ENCODE measurements around the gene PRR7. TPM values are rescaled to one million over a fixed set of nuclear protein-coding genes. Genes with fewer than 3 reads are reported as not detected.

The PRR7 gene
- total RNA-seq, 1 experiment from 2014 or later = 23.2 TPM

DNA sequence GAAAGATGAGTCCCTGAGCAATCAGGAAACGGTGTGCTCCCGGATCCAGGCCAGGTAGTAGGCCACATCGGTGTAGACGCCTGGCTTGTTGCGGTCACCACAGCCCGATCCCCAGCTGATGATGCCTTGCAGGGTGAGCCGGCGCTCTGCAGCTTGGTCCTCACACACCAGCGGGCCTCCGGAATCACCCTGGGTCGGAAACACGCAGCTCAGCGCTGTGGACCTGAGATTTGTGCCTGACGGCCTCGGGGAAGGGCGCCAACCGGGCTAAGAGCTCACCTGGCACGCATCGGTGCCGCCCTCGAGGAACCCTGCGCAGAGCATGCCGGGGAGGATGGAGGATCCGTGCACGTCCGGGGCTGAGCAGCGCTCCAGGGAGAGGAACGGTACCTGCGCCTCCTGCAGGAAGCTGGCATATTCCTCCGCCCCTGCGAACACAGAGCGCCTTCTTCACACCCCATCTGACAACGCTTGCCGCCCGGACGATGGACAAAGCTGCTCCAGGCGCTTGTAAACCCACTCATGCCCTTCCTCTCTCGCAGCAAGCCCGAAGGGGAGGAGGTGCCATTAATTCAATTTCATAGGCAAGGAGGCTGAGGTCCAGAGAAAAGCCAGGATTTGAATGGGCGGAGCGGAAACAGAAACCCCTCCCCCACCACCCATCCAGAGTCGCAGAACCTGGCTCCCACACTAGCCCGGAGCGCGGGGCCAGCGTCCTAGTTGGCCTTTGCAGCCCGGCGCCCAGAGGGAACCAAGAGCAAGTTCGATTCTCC, 44.2 kb upstream of the PRR7 start:
- H3K27me3 Mint-ChIP-seq (ENCODE audit: insufficient read depth, unreplicated experiment) = no peaks in the 10 kb centered on the region
- POLR2A ChIA-PET = interaction anchor here (0.8 to 7.3 kb wide), 20 partner anchors 10 to 866 kb away, joined by 3 to 202 read pairs (median 6); partner anchors contain the start of genes DDX41, GRK6, LMAN2 and PDLIM7
- DNase-seq (ENCODE audit: unreplicated experiment) = peak; percentile 92
- H3K9me3 Mint-ChIP-seq (ENCODE audit: unreplicated experiment) = no peaks in the 10 kb centered on the region
- intact Hi-C loops (cut with micrococcal nuclease) = loop anchor here (1.0 to 2.0 kb wide), 5 partner anchors 12 to 288 kb away; no protein-coding TSS in a partner anchor
- peaks cover 25% of the 10 kb centered on the region for H3K4me1 Mint-ChIP-seq (ENCODE audit: insufficient read depth, unreplicated experiment)
- TF ChIP-seq, protein P1, sequence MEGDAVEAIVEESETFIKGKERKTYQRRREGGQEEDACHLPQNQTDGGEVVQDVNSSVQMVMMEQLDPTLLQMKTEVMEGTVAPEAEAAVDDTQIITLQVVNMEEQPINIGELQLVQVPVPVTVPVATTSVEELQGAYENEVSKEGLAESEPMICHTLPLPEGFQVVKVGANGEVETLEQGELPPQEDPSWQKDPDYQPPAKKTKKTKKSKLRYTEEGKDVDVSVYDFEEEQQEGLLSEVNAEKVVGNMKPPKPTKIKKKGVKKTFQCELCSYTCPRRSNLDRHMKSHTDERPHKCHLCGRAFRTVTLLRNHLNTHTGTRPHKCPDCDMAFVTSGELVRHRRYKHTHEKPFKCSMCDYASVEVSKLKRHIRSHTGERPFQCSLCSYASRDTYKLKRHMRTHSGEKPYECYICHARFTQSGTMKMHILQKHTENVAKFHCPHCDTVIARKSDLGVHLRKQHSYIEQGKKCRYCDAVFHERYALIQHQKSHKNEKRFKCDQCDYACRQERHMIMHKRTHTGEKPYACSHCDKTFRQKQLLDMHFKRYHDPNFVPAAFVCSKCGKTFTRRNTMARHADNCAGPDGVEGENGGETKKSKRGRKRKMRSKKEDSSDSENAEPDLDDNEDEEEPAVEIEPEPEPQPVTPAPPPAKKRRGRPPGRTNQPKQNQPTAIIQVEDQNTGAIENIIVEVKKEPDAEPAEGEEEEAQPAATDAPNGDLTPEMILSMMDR (IDR thresholded peaks at IDR 0.05; ENCODE audit: unreplicated experiment) = peak; percentile 73
- peak overlapping the region; percentile 19 for H3K27ac Mint-ChIP-seq (ENCODE audit: low read depth, unreplicated experiment)
- CTCF ChIA-PET = interaction anchor here (0.5 to 8.5 kb wide), 35 partner anchors 10 to 289 kb away, joined by 3 to 277 read pairs (median 6); partner anchors contain the start of genes GRK6, LMAN2, MXD3 and PRR7
- H3K4me3 Mint-ChIP-seq (ENCODE audit: unreplicated experiment) = peak overlapping the region; percentile 87
- BruUV-seq (replicated peaks) = no TSS peak
- H3K36me3 Mint-ChIP-seq (ENCODE audit: insufficient read depth, unreplicated experiment) = peaks cover 13% of the 10 kb centered on the region

DNA sequence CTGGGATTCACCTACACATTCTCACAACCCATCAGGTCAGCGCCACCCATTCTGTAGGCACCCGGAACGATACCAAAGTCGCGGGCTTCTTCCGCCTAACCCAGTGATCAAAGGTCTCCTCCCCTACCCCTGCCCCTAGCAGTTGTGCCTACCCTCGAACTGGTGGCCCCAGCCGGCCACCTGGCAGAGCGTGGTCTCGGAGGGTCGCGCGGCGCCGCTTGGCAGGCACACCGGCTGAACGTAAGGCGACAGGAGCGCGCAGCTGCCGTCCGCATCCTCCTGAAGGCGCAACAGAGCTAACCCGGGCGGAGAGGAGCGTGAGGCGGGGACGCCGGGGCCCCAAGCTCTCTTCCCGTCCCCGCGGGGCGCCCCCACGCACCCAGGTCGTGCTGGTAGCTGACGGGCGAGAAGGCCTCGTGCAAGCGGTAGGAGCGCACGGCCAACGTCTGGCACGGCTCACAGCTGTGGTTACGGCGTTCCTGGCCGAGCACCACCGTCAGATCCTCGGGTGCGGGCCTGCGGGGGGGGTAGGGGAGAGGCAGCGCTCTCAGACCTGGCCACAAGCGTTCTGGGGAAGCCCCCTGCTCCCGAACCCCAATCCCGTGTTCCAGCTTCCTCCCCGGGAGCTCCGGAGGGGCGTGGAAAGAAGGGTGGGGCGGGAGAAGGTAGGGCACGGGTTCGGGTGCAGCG, 43.4 kb upstream of the PRR7 start:
- H3K4me1 Mint-ChIP-seq (ENCODE audit: insufficient read depth, unreplicated experiment) = peaks cover 25% of the 10 kb centered on the region
- ChIA-PET CTCF (interaction anchor here (0.5 to 8.5 kb wide), 51 partner anchors 9 to 993 kb away, joined by 3 to 277 read pairs (median 5); partner anchors contain the start of genes DOK3, GRK6, LMAN2 and MXD3), POLR2A (interaction anchor here (0.6 to 7.3 kb wide), 30 partner anchors 11 to 866 kb away, joined by 3 to 202 read pairs (median 4); partner anchors contain the start of genes DDX41, GRK6, LMAN2 and MXD3)
- peaks cover 13% of the 10 kb centered on the region for H3K36me3 Mint-ChIP-seq (ENCODE audit: insufficient read depth, unreplicated experiment)
- intact Hi-C loops (cut with micrococcal nuclease) = loop anchor here (2.0 kb wide), 1 partner anchor 94 kb away; no protein-coding TSS in a partner anchor
- peak; percentile 71 for DNase-seq (ENCODE audit: unreplicated experiment)
- H3K4me3 Mint-ChIP-seq (ENCODE audit: unreplicated experiment) = peak overlapping the region; percentile 87
- no TSS peak for BruUV-seq (replicated peaks)
- H3K27me3 Mint-ChIP-seq (ENCODE audit: insufficient read depth, unreplicated experiment) = no peaks in the 10 kb centered on the region
- no peaks in the 10 kb centered on the region for H3K9me3 Mint-ChIP-seq (ENCODE audit: unreplicated experiment)
- TF ChIP-seq, protein P1 (IDR thresholded peaks at IDR 0.05; ENCODE audit: unreplicated experiment) = no peak
- peak overlapping the region; percentile 19 for H3K27ac Mint-ChIP-seq (ENCODE audit: low read depth, unreplicated experiment)

DNA sequence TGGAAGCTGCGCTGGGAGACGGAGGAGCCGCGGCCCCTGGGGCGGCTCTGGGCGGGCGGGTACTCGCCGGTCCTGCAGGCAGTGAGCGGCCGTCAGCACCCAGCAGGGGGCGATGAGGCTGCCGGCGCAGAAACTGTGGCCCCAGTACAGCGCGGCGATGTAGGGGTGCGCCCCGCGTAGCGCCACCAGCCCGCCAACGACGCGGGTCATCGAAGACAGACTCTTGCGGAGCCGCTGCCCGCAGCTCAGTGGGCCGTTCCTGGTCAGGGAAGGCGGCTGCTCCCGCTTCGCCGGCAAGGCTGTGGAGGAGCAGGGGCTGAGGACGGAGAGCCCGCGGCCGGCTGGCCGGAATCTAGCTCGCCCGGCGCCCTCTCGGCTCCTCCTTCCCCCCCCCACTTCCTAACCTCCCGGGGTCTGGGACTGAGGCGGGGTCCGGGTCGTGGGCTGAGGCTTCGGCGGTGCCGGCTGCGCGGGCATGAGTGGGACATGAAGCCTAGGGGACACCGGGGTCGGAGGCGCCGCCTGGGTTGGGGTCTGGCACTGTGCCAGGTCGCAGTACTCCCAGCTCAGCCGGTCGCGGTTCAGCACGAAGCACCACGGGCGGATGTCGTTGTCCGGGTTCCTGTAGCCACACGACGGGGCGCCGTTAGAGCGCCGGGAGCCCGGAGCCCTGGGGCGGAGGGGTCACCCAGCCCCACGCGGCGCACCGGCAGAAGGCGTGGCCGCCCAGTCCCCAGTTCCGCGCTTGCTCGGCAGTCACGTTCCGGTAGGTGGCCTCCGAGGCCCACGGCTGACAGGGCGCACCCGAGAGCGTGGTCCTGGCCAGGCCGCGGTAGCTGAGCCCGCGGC, 42.6 kb upstream of the PRR7 start:
- Mint-ChIP-seq H3K27ac (ENCODE audit: low read depth, unreplicated experiment) (peak overlapping the region; percentile 85), H3K36me3 (ENCODE audit: insufficient read depth, unreplicated experiment) (peaks cover 13% of the 10 kb centered on the region), H3K27me3 (ENCODE audit: insufficient read depth, unreplicated experiment) (no peaks in the 10 kb centered on the region), H3K4me3 (ENCODE audit: unreplicated experiment) (peak overlapping the region; percentile 87), H3K9me3 (ENCODE audit: unreplicated experiment) (no peaks in the 10 kb centered on the region), H3K4me1 (ENCODE audit: insufficient read depth, unreplicated experiment) (peaks cover 25% of the 10 kb centered on the region)
- ChIA-PET POLR2A (interaction anchor here (0.6 to 7.3 kb wide), 29 partner anchors 11 to 867 kb away, joined by 3 to 202 read pairs (median 4); partner anchors contain the start of genes GRK6, LMAN2, MXD3 and PDLIM7), CTCF (interaction anchor here (0.5 to 8.5 kb wide), 57 partner anchors 9 to 994 kb away, joined by 3 to 277 read pairs (median 4); partner anchors contain the start of genes DOK3, GRK6, LMAN2 and MXD3)
- peak; percentile 89 for DNase-seq (ENCODE audit: unreplicated experiment)
- no TSS peak for BruUV-seq (replicated peaks)
- TF ChIP-seq, protein P1 (IDR thresholded peaks at IDR 0.05; ENCODE audit: unreplicated experiment) = peak; percentile 88
- intact Hi-C loops (cut with micrococcal nuclease) = loop anchor here (1.0 to 2.0 kb wide), 3 partner anchors 22 to 95 kb away; partner anchors contain the start of gene GRK6
